HCT116 (cell line): ENCODE results near the gene CORO6.

Experiments
- CEBPB ChIP-seq: IDR thresholded peaks from 2 replicates; pipeline ENCODE4 v1.6.1; 2012; ENCODE audit warnings: low read depth
- EGR1 ChIP-seq: IDR thresholded peaks from 2 replicates; pipeline ENCODE4 v1.6.1; 2012; ENCODE audit warnings: low read depth
- EZH2 ChIP-seq: fragments of 200-600 bp; sonication (generic); IDR thresholded peaks from 2 replicates; pipeline ENCODE4 v1.6.1; 2017; ENCODE audit warnings: antibody characterized with exemption, mixed run types
- JUND ChIP-seq: IDR thresholded peaks from 2 replicates; pipeline ENCODE4 v1.6.1; 2012
- POLR2A ChIP-seq: IDR thresholded peaks from 2 replicates; pipeline ENCODE4 v1.7.0; 2011; ENCODE audit warnings: borderline replicate concordance; ENCODE audit not compliant: insufficient read depth, insufficient read length; ENCODE audit errors: extremely low read depth
- RAD21 ChIP-seq: IDR thresholded peaks from 2 replicates; pipeline ENCODE4 v1.6.1; 2012; ENCODE audit warnings: low read depth, mild to moderate bottlenecking
- REST ChIP-seq: IDR thresholded peaks from 2 replicates; pipeline ENCODE4 v1.6.1; 2012; ENCODE audit warnings: low read depth
- SIN3A ChIP-seq: IDR thresholded peaks from 2 replicates; pipeline ENCODE4 v1.6.1; 2012; ENCODE audit warnings: low read depth
- SP1 ChIP-seq: IDR thresholded peaks from 2 replicates; pipeline ENCODE4 v1.6.1; 2012; ENCODE audit warnings: low read depth
- TCF7L2 ChIP-seq: IDR thresholded peaks from 2 replicates; pipeline ENCODE4 v1.7.0; 2011; ENCODE audit warnings: borderline replicate concordance, inconsistent platforms; ENCODE audit not compliant: insufficient read depth, insufficient read length; ENCODE audit errors: extremely low read depth
- YY1 ChIP-seq: IDR thresholded peaks from 2 replicates; pipeline ENCODE4 v1.6.1; 2011; ENCODE audit warnings: low read length, low read depth, moderate library complexity, mild to moderate bottlenecking; ENCODE audit not compliant: insufficient replicate concordance; ENCODE audit errors: extremely low read depth
- ZFX ChIP-seq: fragments of 450-650 bp; IDR thresholded peaks from 2 replicates; pipeline ENCODE4 v1.6.1; 2017
- TF ChIP-seq, protein P1 (sequence below), 3 experiments: fragments of 200-600 bp in 1 of 3; sonication (generic) in 1 of 3; IDR thresholded peaks in 2 of 3; conservative IDR thresholded peaks in 1 of 3; 2 replicates each; pipeline ENCODE4 v1.5.1; 2012 to 2017; ENCODE audit warnings: low read depth in 2 of 3, low read length in 2 of 3, antibody characterized with exemption in 1 of 3, borderline replicate concordance in 1 of 3, control low read depth in 1 of 3, mild to moderate bottlenecking in 1 of 3, mixed read lengths in 1 of 3, mixed run types in 1 of 3, moderate library complexity in 1 of 3; ENCODE audit not compliant: insufficient read depth in 1 of 3
- TF ChIP-seq, protein P2 (sequence below): IDR thresholded peaks from 2 replicates; pipeline ENCODE4 v1.6.1; 2012

GRCh38 chr17:29650396-29650795 is 27.7 kb upstream of the CORO6 start:
- TF ChIP-seq, protein P1, sequence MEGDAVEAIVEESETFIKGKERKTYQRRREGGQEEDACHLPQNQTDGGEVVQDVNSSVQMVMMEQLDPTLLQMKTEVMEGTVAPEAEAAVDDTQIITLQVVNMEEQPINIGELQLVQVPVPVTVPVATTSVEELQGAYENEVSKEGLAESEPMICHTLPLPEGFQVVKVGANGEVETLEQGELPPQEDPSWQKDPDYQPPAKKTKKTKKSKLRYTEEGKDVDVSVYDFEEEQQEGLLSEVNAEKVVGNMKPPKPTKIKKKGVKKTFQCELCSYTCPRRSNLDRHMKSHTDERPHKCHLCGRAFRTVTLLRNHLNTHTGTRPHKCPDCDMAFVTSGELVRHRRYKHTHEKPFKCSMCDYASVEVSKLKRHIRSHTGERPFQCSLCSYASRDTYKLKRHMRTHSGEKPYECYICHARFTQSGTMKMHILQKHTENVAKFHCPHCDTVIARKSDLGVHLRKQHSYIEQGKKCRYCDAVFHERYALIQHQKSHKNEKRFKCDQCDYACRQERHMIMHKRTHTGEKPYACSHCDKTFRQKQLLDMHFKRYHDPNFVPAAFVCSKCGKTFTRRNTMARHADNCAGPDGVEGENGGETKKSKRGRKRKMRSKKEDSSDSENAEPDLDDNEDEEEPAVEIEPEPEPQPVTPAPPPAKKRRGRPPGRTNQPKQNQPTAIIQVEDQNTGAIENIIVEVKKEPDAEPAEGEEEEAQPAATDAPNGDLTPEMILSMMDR (IDR thresholded peaks at IDR 0.05 in 2 of 3, conservative IDR thresholded peaks at IDR 0.05 in 1 of 3; ENCODE audit: borderline replicate concordance in 1 of 3, insufficient read depth in 1 of 3, low read depth in 2 of 3, low read length in 2 of 3): no peak
- TF ChIP-seq, protein P2, sequence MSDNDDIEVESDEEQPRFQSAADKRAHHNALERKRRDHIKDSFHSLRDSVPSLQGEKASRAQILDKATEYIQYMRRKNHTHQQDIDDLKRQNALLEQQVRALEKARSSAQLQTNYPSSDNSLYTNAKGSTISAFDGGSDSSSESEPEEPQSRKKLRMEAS: no peak
- TF ChIP-seq EGR1 (no peak), JUND (no peak), EZH2 (no peak), SP1 (no peak), POLR2A (no peak), TCF7L2 (no peak), RAD21 (no peak), YY1 (no peak), ZFX (no peak), CEBPB (no peak), REST (no peak), SIN3A (no peak)
